Measurements from ENCODE around the gene SERPINA9. TPM values are rescaled to one million over a fixed set of nuclear protein-coding genes. Genes with fewer than 3 reads are reported as not detected.

The SERPINA9 gene
- total RNA-seq, 2 experiments from 2014 or later = not detected

GRCh38 chr14:94481468-94482131 is 5.6 kb upstream of the SERPINA9 start:
- Histone ChIP-seq H3K4me3 (ENCODE audit: low read depth, low read length, poor library complexity, severe bottlenecking) (no peak overlapping the region), H4K20me1 (ENCODE audit: insufficient read depth, low read length) (no peaks in the 10 kb centered on the region), H3K4me2 (ENCODE audit: low read length) (no peak overlapping the region), H3K9me2 (ENCODE audit: insufficient read depth, low read length) (no peaks in the 10 kb centered on the region), H3K4me1 (ENCODE audit: insufficient read depth, low read length, poor library complexity, severe bottlenecking) (no peaks in the 10 kb centered on the region), H3K36me3 (ENCODE audit: insufficient read depth, low read length) (no peaks in the 10 kb centered on the region), H3K9me3 (ENCODE audit: low read length) (no peaks in the 10 kb centered on the region), H3K27ac (ENCODE audit: low read depth, low read length, poor library complexity, severe bottlenecking) (no peak overlapping the region), H3K79me2 (ENCODE audit: insufficient read depth, low read depth, low read length) (no peaks in the 10 kb centered on the region), H2AFZ (ENCODE audit: low read length) (no peak overlapping the region)
- POLR2A ChIA-PET = no interaction called here
- no TSS peak for BruUV-seq (replicated peaks)
- no peak for DNase-seq (ENCODE audit: low spot score)
- TF ChIP-seq, protein P1, sequence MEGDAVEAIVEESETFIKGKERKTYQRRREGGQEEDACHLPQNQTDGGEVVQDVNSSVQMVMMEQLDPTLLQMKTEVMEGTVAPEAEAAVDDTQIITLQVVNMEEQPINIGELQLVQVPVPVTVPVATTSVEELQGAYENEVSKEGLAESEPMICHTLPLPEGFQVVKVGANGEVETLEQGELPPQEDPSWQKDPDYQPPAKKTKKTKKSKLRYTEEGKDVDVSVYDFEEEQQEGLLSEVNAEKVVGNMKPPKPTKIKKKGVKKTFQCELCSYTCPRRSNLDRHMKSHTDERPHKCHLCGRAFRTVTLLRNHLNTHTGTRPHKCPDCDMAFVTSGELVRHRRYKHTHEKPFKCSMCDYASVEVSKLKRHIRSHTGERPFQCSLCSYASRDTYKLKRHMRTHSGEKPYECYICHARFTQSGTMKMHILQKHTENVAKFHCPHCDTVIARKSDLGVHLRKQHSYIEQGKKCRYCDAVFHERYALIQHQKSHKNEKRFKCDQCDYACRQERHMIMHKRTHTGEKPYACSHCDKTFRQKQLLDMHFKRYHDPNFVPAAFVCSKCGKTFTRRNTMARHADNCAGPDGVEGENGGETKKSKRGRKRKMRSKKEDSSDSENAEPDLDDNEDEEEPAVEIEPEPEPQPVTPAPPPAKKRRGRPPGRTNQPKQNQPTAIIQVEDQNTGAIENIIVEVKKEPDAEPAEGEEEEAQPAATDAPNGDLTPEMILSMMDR (conservative IDR thresholded peaks at IDR 0.05; ENCODE audit: low read length) = no peak
- no peak for TF ChIP-seq EZH2phosphoT487 (IDR thresholded peaks at IDR 0.05; ENCODE audit: borderline replicate concordance, low read depth, low read length)
- intact Hi-C loops (cut with micrococcal nuclease; ENCODE audit: unreplicated experiment) = no loop called here
- CTCF ChIA-PET (ENCODE audit: unreplicated experiment) = no interaction called here

GRCh38 chr14:94480809-94481208 is 4.8 kb upstream of the SERPINA9 start:
- no peaks in the 10 kb centered on the region for H3K4me1 ChIP-seq (ENCODE audit: insufficient read depth, low read length, poor library complexity, severe bottlenecking)
- intact Hi-C loops (cut with micrococcal nuclease; ENCODE audit: unreplicated experiment) = no loop called here
- no peaks in the 10 kb centered on the region for H3K9me3 ChIP-seq (ENCODE audit: low read length)
- H3K79me2 ChIP-seq (ENCODE audit: insufficient read depth, low read depth, low read length) = no peaks in the 10 kb centered on the region
- no peaks in the 10 kb centered on the region for H3K36me3 ChIP-seq (ENCODE audit: insufficient read depth, low read length)
- TF ChIP-seq, protein P1 (conservative IDR thresholded peaks at IDR 0.05; ENCODE audit: low read length) = no peak
- no peak for TF ChIP-seq EZH2phosphoT487 (IDR thresholded peaks at IDR 0.05; ENCODE audit: borderline replicate concordance, low read depth, low read length)
- ChIA-PET CTCF (ENCODE audit: unreplicated experiment) (no interaction called here), POLR2A (no interaction called here)
- no TSS peak for BruUV-seq (replicated peaks)
- H3K4me3 ChIP-seq (ENCODE audit: low read depth, low read length, poor library complexity, severe bottlenecking) = no peak overlapping the region
- no peak overlapping the region for H3K27ac ChIP-seq (ENCODE audit: low read depth, low read length, poor library complexity, severe bottlenecking)
- no peak for DNase-seq (ENCODE audit: low spot score)
- H3K4me2 ChIP-seq (ENCODE audit: low read length) = no peak overlapping the region
- no peaks in the 10 kb centered on the region for H4K20me1 ChIP-seq (ENCODE audit: insufficient read depth, low read length)
- H2AFZ ChIP-seq (ENCODE audit: low read length) = no peak overlapping the region
- H3K9me2 ChIP-seq (ENCODE audit: insufficient read depth, low read length) = no peaks in the 10 kb centered on the region

DNA sequence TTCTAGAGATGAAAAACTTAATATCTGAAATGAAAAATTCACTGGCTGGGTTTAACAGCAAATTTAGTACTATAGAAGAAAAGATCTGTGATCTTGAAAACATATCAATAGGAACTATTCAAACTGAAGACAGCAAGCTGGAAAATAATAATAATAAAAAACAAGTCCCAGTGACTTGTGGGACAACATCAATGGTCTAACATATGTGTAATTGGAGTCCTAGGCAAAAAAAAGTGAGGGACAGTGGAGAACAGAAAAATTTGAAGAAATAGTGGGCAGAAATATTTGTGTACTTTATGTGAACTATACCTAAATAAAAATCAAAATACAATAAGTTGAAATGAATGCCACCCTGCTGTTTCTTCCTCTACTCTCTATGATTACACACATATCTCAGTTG is 2.4 kb upstream of the SERPINA9 start:
- Histone ChIP-seq H3K36me3 (ENCODE audit: insufficient read depth, low read length) (no peaks in the 10 kb centered on the region), H3K9me2 (ENCODE audit: insufficient read depth, low read length) (no peaks in the 10 kb centered on the region), H3K4me1 (ENCODE audit: insufficient read depth, low read length, poor library complexity, severe bottlenecking) (no peaks in the 10 kb centered on the region), H4K20me1 (ENCODE audit: insufficient read depth, low read length) (no peaks in the 10 kb centered on the region), H3K27ac (ENCODE audit: low read depth, low read length, poor library complexity, severe bottlenecking) (no peak overlapping the region), H3K4me3 (ENCODE audit: low read depth, low read length, poor library complexity, severe bottlenecking) (no peak overlapping the region), H2AFZ (ENCODE audit: low read length) (no peak overlapping the region), H3K9me3 (ENCODE audit: low read length) (no peaks in the 10 kb centered on the region), H3K4me2 (ENCODE audit: low read length) (no peak overlapping the region), H3K79me2 (ENCODE audit: insufficient read depth, low read depth, low read length) (no peaks in the 10 kb centered on the region)
- CTCF ChIA-PET (ENCODE audit: unreplicated experiment) = no interaction called here
- no peak for TF ChIP-seq EZH2phosphoT487 (IDR thresholded peaks at IDR 0.05; ENCODE audit: borderline replicate concordance, low read depth, low read length)
- TF ChIP-seq, protein P1 (conservative IDR thresholded peaks at IDR 0.05; ENCODE audit: low read length) = no peak
- POLR2A ChIA-PET = interaction anchor here (0.6 kb wide), 1 partner anchor 258 kb away, joined by 3 read pairs; no protein-coding TSS in a partner anchor
- DNase-seq (ENCODE audit: low spot score) = no peak
- no TSS peak for BruUV-seq (replicated peaks)
- intact Hi-C loops (cut with micrococcal nuclease; ENCODE audit: unreplicated experiment) = no loop called here
